HG02759 (cell line): ENCODE results near the gene CYBB.

Experiments used
- ATAC-seq: cut with Tn5 transposase; IDR thresholded peaks from one replicate; pipeline ENCODE4 v1.9.1; 2021; ENCODE audit warnings: mild to moderate bottlenecking, moderate library complexity; ENCODE audit not compliant: unreplicated experiment

The CYBB gene

GRCh38 chrX:37783305-37783704 is 3.4 kb downstream of the CYBB start:
- no peak for ATAC-seq

GRCh38 chrX:37785569-37785968 is 5.7 kb downstream of the CYBB start:
- ATAC-seq, result no peak

- ATAC-seq, result peak; percentile 86
Observed at GRCh38 chrX:37786624-37787422, 7.0 kb downstream of the CYBB start.

- ATAC-seq, result peak; percentile 62
Observed at GRCh38 chrX:37787423-37787869, 7.6 kb downstream of the CYBB start.

GRCh38 chrX:37796310-37796709 is 16.5 kb downstream of the CYBB start:
- ATAC-seq, result no peak

GRCh38 chrX:37796805-37797204 is 16.9 kb downstream of the CYBB start:
- peak; percentile 93 for ATAC-seq

- ATAC-seq, result no peak
Observed at GRCh38 chrX:37799936-37800335, 20.1 kb downstream of the CYBB start.

GRCh38 chrX:37800717-37801116 is 20.9 kb downstream of the CYBB start:
- no peak for ATAC-seq

GRCh38 chrX:37802028-37802427 is 22.2 kb downstream of the CYBB start:
- no peak for ATAC-seq

GRCh38 chrX:37803057-37803456 is 23.2 kb downstream of the CYBB start:
- no peak for ATAC-seq

GRCh38 chrX:37809970-37810369 is 30.1 kb downstream of the CYBB start:
- no peak for ATAC-seq

- ATAC-seq, result no peak
Observed at GRCh38 chrX:37812110-37812509, 32.3 kb downstream of the CYBB start.

GRCh38 chrX:37813570-37813969 is 33.7 kb downstream of the CYBB start:
- no peak for ATAC-seq

- no peak for ATAC-seq
Observed at GRCh38 chrX:37815366-37815765, 35.5 kb downstream of the CYBB start.

GRCh38 chrX:37816766-37817165 is 36.9 kb downstream of the CYBB start:
- peak; percentile 33 for ATAC-seq

- ATAC-seq, result peak; percentile 25
Observed at GRCh38 chrX:37817176-37817575, 37.3 kb downstream of the CYBB start.

- peak; percentile 37 for ATAC-seq
Observed at GRCh38 chrX:37817579-37817978, 37.7 kb downstream of the CYBB start.

- peak; percentile 38 for ATAC-seq
Observed at GRCh38 chrX:37818031-37818430, 38.2 kb downstream of the CYBB start.

GRCh38 chrX:37820646-37821045 is 40.8 kb downstream of the CYBB start:
- ATAC-seq, result no peak

GRCh38 chrX:37824491-37825214 is 44.8 kb downstream of the CYBB start:
- no peak for ATAC-seq

- ATAC-seq, result peak; percentile 66
Observed at GRCh38 chrX:37825215-37825842, 45.5 kb downstream of the CYBB start.

GRCh38 chrX:37829721-37830120 is 49.9 kb downstream of the CYBB start:
- ATAC-seq, result no peak
